ENCODE results near the gene C1orf174.

Gene C1orf174

GRCh38 chr1:3917761-3918160, 17.7 kb upstream of the C1orf174 start:
- H3K27me3 ChIP-seq (ENCODE audit: insufficient read depth, low read length), result no peaks in the 10 kb centered on the region

GRCh38 chr1:3915551-3916121, 15.6 kb upstream of the C1orf174 start:
- H4K20me1 ChIP-seq (ENCODE audit: insufficient read depth, low read length), result no peaks in the 10 kb centered on the region
- TF ChIP-seq CTCF (IDR thresholded peaks at IDR 0.05; ENCODE audit: low read length), result no peak
- TF ChIP-seq EZH2 (IDR thresholded peaks at IDR 0.05; ENCODE audit: borderline replicate concordance, low read length), result no peak
- H2AFZ ChIP-seq (ENCODE audit: low read length), result no peak overlapping the region
- H3K9ac ChIP-seq (ENCODE audit: low read length), result no peak overlapping the region
- H3F3A ChIP-seq (ENCODE audit: insufficient read depth, low read length), result no peaks in the 10 kb centered on the region
- H3K9me3 ChIP-seq (ENCODE audit: low read length), result no peaks in the 10 kb centered on the region
- H3K4me3 ChIP-seq (ENCODE audit: low read depth, low read length, poor library complexity, severe bottlenecking), result no peak overlapping the region
- H3K27ac ChIP-seq (ENCODE audit: low read depth, low read length, poor library complexity, severe bottlenecking), result no peak overlapping the region
- peaks cover 18% of the 10 kb centered on the region for H3K4me1 ChIP-seq (ENCODE audit: insufficient read depth, low read length, severe bottlenecking)
- H3K36me3 ChIP-seq (ENCODE audit: insufficient read depth, low read length), result peaks cover 11% of the 10 kb centered on the region; the same call in 1 of the 2 replicates
- no peak overlapping the region for H3K4me2 ChIP-seq (ENCODE audit: low read length)
- no peaks in the 10 kb centered on the region for H3K27me3 ChIP-seq (ENCODE audit: insufficient read depth, low read length)
- H3K9me2 ChIP-seq (ENCODE audit: low read depth, low read length), result no peaks in the 10 kb centered on the region
- H3K79me2 ChIP-seq (ENCODE audit: insufficient read depth, low read length), result no peaks in the 10 kb centered on the region

More at GRCh38 chr1:3917761-3918160, 17.7 kb upstream of the C1orf174 start:
- no peak overlapping the region for H3K27ac ChIP-seq (ENCODE audit: low read depth, low read length, poor library complexity, severe bottlenecking)
- no peak overlapping the region for H2AFZ ChIP-seq (ENCODE audit: low read length)
- H3K4me2 ChIP-seq (ENCODE audit: low read length), result no peak overlapping the region
- H3K79me2 ChIP-seq (ENCODE audit: insufficient read depth, low read length), result no peaks in the 10 kb centered on the region
- no peaks in the 10 kb centered on the region for H3F3A ChIP-seq (ENCODE audit: insufficient read depth, low read length)
- peaks cover 8% of the 10 kb centered on the region; the same call in 1 of the 2 replicates for H3K36me3 ChIP-seq (ENCODE audit: insufficient read depth, low read length)
- H3K9ac ChIP-seq (ENCODE audit: low read length), result no peak overlapping the region
- peaks cover 11% of the 10 kb centered on the region for H3K4me1 ChIP-seq (ENCODE audit: insufficient read depth, low read length, severe bottlenecking)
- no peaks in the 10 kb centered on the region for H3K9me2 ChIP-seq (ENCODE audit: low read depth, low read length)
- no peaks in the 10 kb centered on the region for H3K9me3 ChIP-seq (ENCODE audit: low read length)
- H3K4me3 ChIP-seq (ENCODE audit: low read depth, low read length, poor library complexity, severe bottlenecking), result no peak overlapping the region
- no peaks in the 10 kb centered on the region for H4K20me1 ChIP-seq (ENCODE audit: insufficient read depth, low read length)
- TF ChIP-seq EZH2 (IDR thresholded peaks at IDR 0.05; ENCODE audit: borderline replicate concordance, low read length), result no peak
- TF ChIP-seq CTCF (IDR thresholded peaks at IDR 0.05; ENCODE audit: low read length), result no peak

- H3K4me2 ChIP-seq (ENCODE audit: low read length), result no peak overlapping the region
- H3K79me2 ChIP-seq (ENCODE audit: insufficient read depth, low read length), result no peaks in the 10 kb centered on the region
- H3K27me3 ChIP-seq (ENCODE audit: insufficient read depth, low read length), result no peaks in the 10 kb centered on the region
- H4K20me1 ChIP-seq (ENCODE audit: insufficient read depth, low read length), result no peaks in the 10 kb centered on the region
- H3F3A ChIP-seq (ENCODE audit: insufficient read depth, low read length), result no peaks in the 10 kb centered on the region
- peaks cover 11% of the 10 kb centered on the region; the same call in 1 of the 2 replicates for H3K36me3 ChIP-seq (ENCODE audit: insufficient read depth, low read length)
- H3K27ac ChIP-seq (ENCODE audit: low read depth, low read length, poor library complexity, severe bottlenecking), result no peak overlapping the region
- peaks cover 25% of the 10 kb centered on the region for H3K4me1 ChIP-seq (ENCODE audit: insufficient read depth, low read length, severe bottlenecking)
- no peaks in the 10 kb centered on the region for H3K9me3 ChIP-seq (ENCODE audit: low read length)
- H2AFZ ChIP-seq (ENCODE audit: low read length), result no peak overlapping the region
- no peak overlapping the region for H3K4me3 ChIP-seq (ENCODE audit: low read depth, low read length, poor library complexity, severe bottlenecking)
- TF ChIP-seq EZH2 (IDR thresholded peaks at IDR 0.05; ENCODE audit: borderline replicate concordance, low read length), result no peak
- TF ChIP-seq CTCF (IDR thresholded peaks at IDR 0.05; ENCODE audit: low read length), result no peak
- no peaks in the 10 kb centered on the region for H3K9me2 ChIP-seq (ENCODE audit: low read depth, low read length)
- no peak overlapping the region for H3K9ac ChIP-seq (ENCODE audit: low read length)
Measured at GRCh38 chr1:3914911-3915310, 14.8 kb upstream of the C1orf174 start.

All from OCI-LY1 (cell line).